ENCODE data around the gene MED27.
"Not testable (repeated sequence)": the region's sequence is repeated elsewhere in the genome, so short reads cannot be mapped to it uniquely, and the experiment has no call there.

MED27 gene

GRCh38 chr9:132074736-132075135, 4.9 kb downstream of the MED27 start:
- no peak for DNase-seq

GRCh38 chr9:132071847-132072507, 7.7 kb downstream of the MED27 start:
- DNase-seq: no peak

GRCh38 chr9:132069046-132069898, 10.4 kb downstream of the MED27 start:
- DNase-seq: peak; percentile 95

DNA sequence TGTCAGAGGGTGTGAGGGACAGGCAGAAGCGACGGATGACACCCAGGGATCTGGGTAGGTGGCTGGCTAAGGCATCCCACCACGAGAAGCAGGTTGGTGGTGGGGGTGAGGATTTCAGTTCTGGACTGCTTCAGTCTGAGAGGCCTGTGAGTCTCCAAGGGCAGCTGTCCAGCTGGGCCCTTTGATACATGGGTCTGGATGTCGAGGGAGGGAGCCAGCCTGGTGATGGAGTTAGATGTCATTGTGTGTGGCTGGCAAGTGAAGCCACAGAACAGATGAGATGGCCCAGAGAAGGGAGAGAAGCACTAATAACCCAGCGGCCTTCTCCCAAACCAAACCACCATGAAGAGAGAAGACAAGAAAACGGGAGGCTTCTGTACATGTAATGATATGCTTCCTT, 11.1 kb downstream of the MED27 start:
- no peak for DNase-seq

GRCh38 chr9:132066511-132066910, 13.2 kb downstream of the MED27 start:
- no peak for DNase-seq

GRCh38 chr9:132066057-132066456, 13.6 kb downstream of the MED27 start:
- no peak for DNase-seq

- DNase-seq: no peak
These were observed 16.4 kb downstream of the MED27 start for GRCh38 chr9:132063281-132063680.

GRCh38 chr9:132062806-132063205, 16.9 kb downstream of the MED27 start:
- no peak for DNase-seq

- DNase-seq: no peak
These were observed 18.1 kb downstream of the MED27 start for GRCh38 chr9:132061526-132061925.

DNA sequence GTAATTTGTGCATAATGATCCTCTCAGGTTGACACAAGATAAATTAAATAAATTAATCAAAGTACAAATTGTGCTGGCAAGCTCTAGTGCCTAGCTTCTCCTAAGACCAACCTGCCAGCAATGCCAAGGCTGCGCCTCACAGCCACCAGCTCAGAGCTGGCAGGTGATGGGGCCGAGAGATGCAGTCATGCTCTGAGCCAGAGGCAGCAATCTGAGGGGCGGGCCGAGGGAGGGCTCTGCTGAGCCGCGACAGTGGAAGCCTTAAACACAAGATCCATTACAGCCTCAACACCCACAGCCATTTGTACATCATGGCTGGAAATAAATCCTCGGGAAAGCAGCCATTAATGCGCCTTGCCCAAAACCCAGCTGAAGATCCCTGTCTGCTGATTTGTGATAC, 20.3 kb downstream of the MED27 start:
- no peak for DNase-seq

- DNase-seq: not testable (repeated sequence)
These were observed 21.4 kb downstream of the MED27 start for GRCh38 chr9:132058226-132058625.

DNA sequence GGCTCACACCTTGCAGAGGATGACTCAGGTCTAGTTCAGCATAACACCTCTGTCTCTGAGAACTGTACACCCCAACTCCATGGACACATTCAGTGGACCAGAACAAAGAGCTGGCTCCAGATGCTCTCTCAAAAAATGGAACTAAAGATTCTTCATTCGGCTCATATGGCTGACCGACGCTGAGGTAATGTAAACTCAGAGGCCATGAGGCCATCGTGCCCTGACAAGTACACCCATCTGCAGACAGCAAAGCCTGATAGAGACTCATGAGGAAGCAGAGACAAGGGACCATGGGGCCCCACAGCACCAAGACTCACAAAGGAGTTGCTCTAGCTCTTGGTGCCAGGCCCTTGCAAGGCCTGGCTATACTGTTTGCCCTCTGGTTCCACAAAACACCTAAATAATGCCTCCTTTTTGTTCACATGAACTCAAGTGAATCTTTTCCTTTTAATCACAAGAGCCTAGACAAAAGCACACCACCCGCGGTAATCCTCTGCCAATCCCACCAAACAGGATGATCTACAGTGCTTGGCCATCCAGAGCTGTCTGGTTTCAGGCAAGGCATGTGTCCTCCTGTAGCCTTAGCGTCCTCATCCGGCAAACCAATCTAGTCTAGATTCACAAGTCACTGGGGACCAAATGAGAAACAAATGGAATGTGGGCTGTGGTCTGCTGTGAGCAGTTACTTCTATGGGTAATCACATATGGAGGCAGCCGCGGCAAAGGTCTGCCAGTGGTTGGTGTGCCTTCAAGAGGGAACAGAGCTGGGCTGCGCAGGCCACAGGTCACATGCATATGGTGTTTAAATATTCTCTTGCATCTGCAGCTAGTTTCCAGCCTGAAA, 22.7 kb downstream of the MED27 start:
- DNase-seq: peak; percentile 32

GRCh38 chr9:132055756-132056155, 23.9 kb downstream of the MED27 start:
- DNase-seq: peak; percentile 56

DNA sequence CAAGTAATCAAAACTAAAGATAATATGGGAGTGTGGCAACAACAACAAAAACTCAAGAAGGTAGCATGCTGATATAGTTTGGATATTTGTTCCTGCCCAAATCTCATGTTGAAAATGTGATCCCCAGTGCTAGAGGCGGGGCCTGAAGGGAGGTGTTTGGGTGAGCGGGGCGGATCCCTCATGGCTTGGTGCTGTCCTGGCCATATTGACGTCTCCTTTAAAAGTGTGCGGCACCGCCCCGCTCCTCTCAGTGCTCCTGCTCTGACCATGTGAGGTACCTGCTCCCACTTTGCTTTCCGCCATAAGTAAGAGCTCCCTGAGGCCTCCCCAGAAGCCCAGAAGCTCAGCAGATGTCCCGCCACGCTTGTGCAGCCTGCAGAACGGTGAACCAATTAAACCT, 25.6 kb downstream of the MED27 start:
- DNase-seq: no peak

- DNase-seq: no peak
These were observed 29.8 kb downstream of the MED27 start for GRCh38 chr9:132049900-132050299.

DNA sequence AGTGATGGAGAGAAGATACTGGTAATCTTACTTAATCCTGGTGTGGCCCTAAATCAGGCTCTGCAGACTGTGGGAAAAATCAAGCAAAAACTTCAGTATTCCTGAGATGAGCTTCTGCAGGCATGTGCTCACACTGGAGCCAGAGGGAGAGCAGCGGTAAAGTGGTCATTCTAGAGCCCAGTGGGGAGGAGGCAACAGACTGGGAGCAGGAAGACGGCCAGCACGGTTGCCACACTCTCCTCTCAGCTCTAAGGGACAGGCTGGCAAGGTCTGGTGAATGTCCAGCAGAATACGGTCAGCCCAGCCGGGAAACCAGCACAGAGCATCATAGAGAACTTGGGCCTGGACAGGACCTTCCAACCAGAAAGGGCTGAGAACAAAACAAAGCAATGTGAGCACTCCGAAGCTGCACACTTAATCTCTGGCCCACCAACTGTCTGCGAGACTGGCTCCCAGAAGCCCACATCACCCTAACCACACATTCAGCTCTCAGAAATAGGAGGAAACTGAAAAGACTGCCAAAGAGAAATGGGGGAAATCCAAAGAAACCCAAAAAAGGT, 30.3 kb downstream of the MED27 start:
- DNase-seq: no peak

DNA sequence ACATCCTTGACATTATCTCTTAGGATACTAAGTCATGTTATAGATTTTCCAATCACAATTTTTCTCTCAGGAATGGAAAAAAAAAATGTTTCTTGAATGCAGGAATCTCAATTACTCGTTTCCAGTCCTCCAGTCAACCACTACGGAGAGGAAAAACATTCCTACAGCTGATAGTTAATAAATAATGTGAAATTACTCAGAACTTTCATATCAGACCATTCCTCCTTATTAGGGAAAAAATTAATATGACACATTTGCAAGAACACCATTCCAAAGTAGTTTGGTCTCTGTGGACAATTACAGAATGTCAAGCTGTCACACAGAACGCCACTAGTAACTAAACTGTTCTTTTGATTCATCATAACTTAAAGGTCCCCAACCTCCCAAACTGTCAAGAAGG, 31.5 kb downstream of the MED27 start:
- DNase-seq: no peak

GRCh38 chr9:132046456-132046855, 33.2 kb downstream of the MED27 start:
- no peak for DNase-seq

DNA sequence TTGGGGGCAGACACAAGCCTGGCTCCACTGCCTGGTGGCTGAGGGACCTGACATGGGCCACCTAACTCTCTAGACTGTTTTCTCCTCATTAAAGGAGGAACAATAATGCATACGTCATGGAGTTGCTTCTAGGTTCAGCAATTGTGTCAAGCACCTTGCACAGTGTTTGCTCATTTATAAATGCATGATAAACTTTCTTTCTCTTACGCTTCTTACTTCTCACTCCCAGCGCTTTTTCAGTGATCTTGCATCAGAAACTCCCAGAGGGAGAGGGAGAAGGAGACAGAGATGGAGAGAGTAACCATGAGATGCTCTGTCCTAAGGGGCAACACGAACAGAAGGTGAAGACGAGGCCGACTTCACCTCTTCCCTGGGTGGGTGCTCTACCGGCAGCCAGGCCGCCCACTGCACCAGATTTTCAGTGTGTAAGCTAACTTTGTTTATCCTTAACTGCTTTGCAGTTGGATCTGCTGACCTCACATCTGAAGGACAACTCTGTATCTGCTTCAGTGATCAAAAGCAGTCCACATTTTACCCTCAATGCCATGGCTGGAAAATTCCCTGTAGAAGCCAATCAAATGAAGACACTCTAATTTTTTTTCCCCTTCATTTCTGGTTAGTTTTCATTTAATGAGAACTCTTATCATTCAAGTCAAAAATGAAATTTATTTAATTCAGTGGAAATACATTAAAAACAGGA, 35.3 kb downstream of the MED27 start:
- no peak for DNase-seq

GRCh38 chr9:132043708-132044107, 36.0 kb downstream of the MED27 start:
- DNase-seq: no peak

- no peak for DNase-seq
These were observed 37.3 kb downstream of the MED27 start for GRCh38 chr9:132042324-132042723.

- DNase-seq: no peak
These were observed 37.9 kb downstream of the MED27 start for GRCh38 chr9:132041798-132042197.

GRCh38 chr9:132040808-132041207, 38.9 kb downstream of the MED27 start:
- DNase-seq: peak; percentile 51
